Psoas muscle (tissue), 8 donors: Measurements from ENCODE around the gene SPAG7. TPM values are rescaled to one million over a fixed set of nuclear protein-coding genes. Genes with fewer than 3 reads are reported as not detected.

ENCODE experiments used
- ATAC-seq, 4 donors: fragments of 200-7000 bp; cut with Tn5 transposase; one replicate each; pipeline ENCODE4 v1.9.1; 2020; ENCODE audit warnings: moderate library complexity in 3 of 4, mild to moderate bottlenecking in 2 of 4
- DNase-seq, 2 donors: peaks; one replicate each; pipeline ENCODE4 v3.0.0-alpha.2; 2020
- H3K27ac ChIP-seq: fragments of 200-600 bp; one replicate; pipeline ENCODE4 v1.8.0; 2022
- H3K27me3 ChIP-seq, 3 donors: fragments of 200-600 bp in 1 of 3; one replicate each; pipeline versions ENCODE4 v1.6.1 to v1.8.0; 2013 to 2022; ENCODE audit warnings: low read length in 2 of 3, mild to moderate bottlenecking in 2 of 3, moderate library complexity in 1 of 3; ENCODE audit not compliant: insufficient read depth in 3 of 3
- H3K36me3 ChIP-seq, 2 donors: fragments of 200-600 bp in 1 of 2; one replicate each; pipeline versions ENCODE4 v1.6.1 to v1.8.0; 2013 to 2022; ENCODE audit warnings: low read depth in 1 of 2, mild to moderate bottlenecking in 1 of 2, moderate library complexity in 1 of 2; ENCODE audit not compliant: insufficient read depth in 1 of 2
- H3K4me1 ChIP-seq: fragments of 200-600 bp; one replicate; pipeline ENCODE4 v1.8.0; 2022
- H3K4me3 ChIP-seq: fragments of 200-600 bp; one replicate; pipeline ENCODE4 v1.8.0; 2022; ENCODE audit warnings: mild to moderate bottlenecking
- H3K9me3 ChIP-seq: fragments of 200-600 bp; one replicate; pipeline ENCODE4 v1.8.0; 2022
- WGBS, 3 donors: extraction: QIAGEN DNeasy Blood & Tissue Kit; methylation state at CpG; one replicate each; pipeline versions ENCODE4 v1.1.6 to v1.1.7; 2013; 5-methylcytosine and 5-hydroxymethylcytosine counted together
- intact Hi-C, 2 donors: fragments of 100-400 bp; cut with DNase I; formaldehyde crosslinking; loops; one replicate each; pipeline versions ENCODE4 v1.11.0 to v1.14.2; 2022
- polyA plus RNA-seq, 3 donors: library from polyadenylated mRNA; stranded (reverse); fragments of 200-250 nt; gene quantifications; one replicate each; pipeline ENCODE4 v1.2.3, GENCODE V29; 2013
- total RNA-seq, 4 donors: library from RNA; stranded (reverse); fragmentation: NEBNext Ultra II Directional in 2 of 4; extraction: Animal tissue kit (Norgen Biotek cat#: 25700) in 2 of 4; gene quantifications; one replicate each; pipeline versions ENCODE4 v1.2.1 to v1.2.4, GENCODE V29; 2021 to 2023
- TF ChIP-seq, protein P1 (sequence below): fragments of 200-600 bp; IDR thresholded peaks from one replicate; pipeline ENCODE4 v1.8.0; 2022; ENCODE audit warnings: antibody characterized with exemption
- donor health status: healthy with polysubstance abuse.
- donor health status: DM: no; HTN: no; CAD: no; lungs with moderate emphysema.
- donor health status: Bipolar disorder and iron deficiency.
- donor health status: healthy.
- donor health status: DM: yes; HTN: yes; CAD: no.
- donor health status: DM: no; HTN: no; CAD: no.
- donor health status: DM: no; HTN: no; CAD: no.
- donor health status: DM: yes; HTN: yes; CAD: no.

The SPAG7 gene
- total and polyA plus RNA-seq, 7 donors: 79.2 to 179 (median 117) TPM

- TF ChIP-seq, protein P1, sequence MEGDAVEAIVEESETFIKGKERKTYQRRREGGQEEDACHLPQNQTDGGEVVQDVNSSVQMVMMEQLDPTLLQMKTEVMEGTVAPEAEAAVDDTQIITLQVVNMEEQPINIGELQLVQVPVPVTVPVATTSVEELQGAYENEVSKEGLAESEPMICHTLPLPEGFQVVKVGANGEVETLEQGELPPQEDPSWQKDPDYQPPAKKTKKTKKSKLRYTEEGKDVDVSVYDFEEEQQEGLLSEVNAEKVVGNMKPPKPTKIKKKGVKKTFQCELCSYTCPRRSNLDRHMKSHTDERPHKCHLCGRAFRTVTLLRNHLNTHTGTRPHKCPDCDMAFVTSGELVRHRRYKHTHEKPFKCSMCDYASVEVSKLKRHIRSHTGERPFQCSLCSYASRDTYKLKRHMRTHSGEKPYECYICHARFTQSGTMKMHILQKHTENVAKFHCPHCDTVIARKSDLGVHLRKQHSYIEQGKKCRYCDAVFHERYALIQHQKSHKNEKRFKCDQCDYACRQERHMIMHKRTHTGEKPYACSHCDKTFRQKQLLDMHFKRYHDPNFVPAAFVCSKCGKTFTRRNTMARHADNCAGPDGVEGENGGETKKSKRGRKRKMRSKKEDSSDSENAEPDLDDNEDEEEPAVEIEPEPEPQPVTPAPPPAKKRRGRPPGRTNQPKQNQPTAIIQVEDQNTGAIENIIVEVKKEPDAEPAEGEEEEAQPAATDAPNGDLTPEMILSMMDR: no peak
- Histone ChIP-seq H3K27ac (peak overlapping the region; percentile 86), H3K36me3 (peaks cover 4 to 80% of the 10 kb centered on the region in 2 donors), H3K27me3 (no peaks in the 10 kb centered on the region), H3K4me1 (peaks cover 43% of the 10 kb centered on the region), H3K9me3 (no peaks in the 10 kb centered on the region), H3K4me3 (no peak overlapping the region)
- intact Hi-C loops: no loop called here
- DNase-seq (no peak), ATAC-seq (no peak)
- 74 to 89% (median 77%) methylated on average over 8 to 12 of the region's 12 CpGs for WGBS, 3 donors
These were observed 4.7 kb upstream of the SPAG7 start for GRCh38 chr17:4972322-4972721.

GRCh38 chr17:4971826-4972225 lies 4.2 kb upstream of the SPAG7 start:
- Histone ChIP-seq H3K4me3 (no peak overlapping the region), H3K4me1 (peaks cover 43% of the 10 kb centered on the region), H3K27me3 (no peaks in the 10 kb centered on the region), H3K9me3 (no peaks in the 10 kb centered on the region), H3K27ac (peak overlapping the region; percentile 86), H3K36me3 (peaks cover 0 to 75% of the 10 kb centered on the region in 2 donors)
- ATAC-seq (no peak), DNase-seq (no peak)
- TF ChIP-seq, protein P1: no peak
- WGBS, 3 donors: 63 to 78% (median 65%) methylated on average over 6 of the region's 6 CpGs
- intact Hi-C loops: no loop called here

GRCh38 chr17:4970273-4970672 lies 2.7 kb upstream of the SPAG7 start:
- WGBS, 3 donors: 59 to 69% (median 61%) methylated on average over 8 of the region's 8 CpGs
- DNase-seq: no peak
- Histone ChIP-seq H3K4me3 (no peak overlapping the region), H3K27ac (peak overlapping the region; percentile 93), H3K9me3 (no peaks in the 10 kb centered on the region), H3K36me3 (peaks cover 0 to 60% of the 10 kb centered on the region in 2 donors), H3K27me3 (no peaks in the 10 kb centered on the region), H3K4me1 (peaks cover 51% of the 10 kb centered on the region)
- TF ChIP-seq, protein P1: no peak
- intact Hi-C loops: no loop called here
- no peak for ATAC-seq

DNA sequence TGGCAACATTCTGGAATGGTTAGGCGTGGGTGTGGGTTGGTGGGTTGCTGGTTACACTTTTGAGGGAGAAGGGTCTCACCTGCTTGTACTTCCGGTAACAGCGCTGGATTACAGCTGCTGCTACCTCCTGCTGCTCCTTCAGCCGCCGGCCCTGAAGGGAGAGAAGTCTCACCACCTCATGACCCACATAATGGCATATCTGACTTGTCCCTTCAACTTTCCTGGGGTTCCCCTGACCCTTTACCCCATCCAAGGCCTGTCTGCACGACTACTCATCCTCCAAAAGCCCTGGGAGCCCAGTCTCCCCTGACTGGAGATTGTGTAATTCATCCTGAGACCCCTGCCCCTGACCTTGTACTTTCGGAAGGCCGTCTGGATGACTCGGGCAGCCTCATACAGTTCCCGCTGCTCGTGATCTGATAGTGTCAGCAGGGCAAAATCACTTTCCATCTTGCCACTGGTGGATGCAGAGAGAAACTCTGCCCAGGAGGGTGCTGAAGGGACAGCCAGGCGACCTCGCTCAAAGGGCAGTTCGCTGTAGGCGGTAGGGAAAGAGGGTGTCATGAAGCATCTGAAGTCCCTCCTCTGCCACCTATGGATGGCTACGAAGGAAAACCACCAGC lies 2.0 kb upstream of the SPAG7 start:
- ATAC-seq: no peak
- TF ChIP-seq, protein P1: no peak
- 65 to 85% (median 80%) methylated on average over 16 of the region's 16 CpGs for WGBS, 3 donors
- intact Hi-C loops: no loop called here
- DNase-seq: no peak
- Histone ChIP-seq H3K4me3 (no peak overlapping the region), H3K36me3 (peaks cover 0 to 55% of the 10 kb centered on the region in 2 donors), H3K4me1 (peaks cover 49% of the 10 kb centered on the region), H3K9me3 (no peaks in the 10 kb centered on the region), H3K27me3 (no peaks in the 10 kb centered on the region), H3K27ac (peak overlapping the region; percentile 93)

- Histone ChIP-seq H3K27me3 (no peaks in the 10 kb centered on the region), H3K4me1 (peaks cover 44% of the 10 kb centered on the region), H3K36me3 (peaks cover 0 to 55% of the 10 kb centered on the region in 2 donors), H3K9me3 (no peaks in the 10 kb centered on the region), H3K4me3 (peak overlapping the region; percentile 84), H3K27ac (peak overlapping the region; percentile 93)
- ATAC-seq (no peak), DNase-seq (peak; percentile 46 to 63)
- 66 to 80% (median 75%) methylated on average over 15 of the region's 15 CpGs for WGBS, 3 donors
- TF ChIP-seq, protein P1: no peak
- intact Hi-C loops: no loop called here
These were observed 1.5 kb upstream of the SPAG7 start for GRCh38 chr17:4969047-4969550.
